Measurements from ENCODE around the gene FOXE1. TPM values are rescaled to one million over a fixed set of nuclear protein-coding genes. Genes with fewer than 3 reads are reported as not detected.

Gene FOXE1
- total RNA-seq, 1 experiment from 2014 or later: not detected

- CTCF ChIA-PET: interaction anchor here (0.6 to 1.2 kb wide), 2 partner anchors 25 to 93 kb away, joined by 3 to 4 read pairs; no protein-coding TSS in a partner anchor
- TF ChIP-seq CTCF (IDR thresholded peaks at IDR 0.05; ENCODE audit: unreplicated experiment): no peak
- H3K27me3 Mint-ChIP-seq (ENCODE audit: insufficient read depth, unreplicated experiment): peaks cover 41% of the 10 kb centered on the region
- no peaks in the 10 kb centered on the region for H3K9me3 Mint-ChIP-seq (ENCODE audit: unreplicated experiment)
- POLR2A ChIA-PET: interaction anchor here (0.7 kb wide), 1 partner anchor 74 kb away, joined by 3 read pairs; no protein-coding TSS in a partner anchor
- no peak overlapping the region for H3K27ac Mint-ChIP-seq (ENCODE audit: low read depth, unreplicated experiment)
- intact Hi-C loops (cut with micrococcal nuclease): no loop called here
- H3K4me3 Mint-ChIP-seq (ENCODE audit: unreplicated experiment): no peak overlapping the region
- H3K4me1 Mint-ChIP-seq (ENCODE audit: insufficient read depth, unreplicated experiment): peaks cover 7% of the 10 kb centered on the region
- peak; percentile 37 for DNase-seq (ENCODE audit: unreplicated experiment)
- no peaks in the 10 kb centered on the region for H3K36me3 Mint-ChIP-seq (ENCODE audit: insufficient read depth, unreplicated experiment)
- no TSS peak for BruUV-seq (replicated peaks)
Measured at GRCh38 chr9:97845130-97845529, 7.9 kb upstream of the FOXE1 start.

DNA sequence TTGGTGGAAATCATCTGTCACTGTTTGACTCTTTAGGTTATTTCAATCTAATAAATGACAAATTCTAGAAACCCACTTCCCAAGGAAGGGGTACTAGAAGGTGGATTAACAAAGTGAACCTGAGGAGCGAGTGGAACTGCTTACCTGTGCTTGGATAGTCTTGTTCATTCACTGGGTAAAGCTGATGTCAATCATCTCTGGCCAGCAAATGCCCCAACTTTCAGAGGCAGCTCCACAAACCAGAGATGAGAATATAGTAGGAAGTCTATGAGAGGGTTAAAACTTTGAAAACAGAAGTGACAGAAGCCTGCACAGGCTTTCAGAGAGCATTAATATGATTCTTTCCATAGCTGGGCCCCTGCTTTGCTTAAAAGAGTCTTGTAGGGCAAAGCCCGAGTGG, 7.3 kb upstream of the FOXE1 start:
- no peak for DNase-seq (ENCODE audit: unreplicated experiment)
- H3K36me3 Mint-ChIP-seq (ENCODE audit: insufficient read depth, unreplicated experiment): no peaks in the 10 kb centered on the region
- intact Hi-C loops (cut with micrococcal nuclease): no loop called here
- ChIA-PET POLR2A (interaction anchor here (0.9 kb wide), 1 partner anchor 333 kb away, joined by 3 read pairs; no protein-coding TSS in a partner anchor), CTCF (interaction anchor here (0.7 to 1.2 kb wide), 2 partner anchors 94 to 815 kb away, joined by 4 read pairs; no protein-coding TSS in a partner anchor)
- no TSS peak for BruUV-seq (replicated peaks)
- H3K27ac Mint-ChIP-seq (ENCODE audit: low read depth, unreplicated experiment): peak overlapping the region; percentile 4
- peaks cover 7% of the 10 kb centered on the region for H3K4me1 Mint-ChIP-seq (ENCODE audit: insufficient read depth, unreplicated experiment)
- no peaks in the 10 kb centered on the region for H3K9me3 Mint-ChIP-seq (ENCODE audit: unreplicated experiment)
- no peak for TF ChIP-seq CTCF (IDR thresholded peaks at IDR 0.05; ENCODE audit: unreplicated experiment)
- no peak overlapping the region for H3K4me3 Mint-ChIP-seq (ENCODE audit: unreplicated experiment)
- H3K27me3 Mint-ChIP-seq (ENCODE audit: insufficient read depth, unreplicated experiment): peaks cover 48% of the 10 kb centered on the region

DNA sequence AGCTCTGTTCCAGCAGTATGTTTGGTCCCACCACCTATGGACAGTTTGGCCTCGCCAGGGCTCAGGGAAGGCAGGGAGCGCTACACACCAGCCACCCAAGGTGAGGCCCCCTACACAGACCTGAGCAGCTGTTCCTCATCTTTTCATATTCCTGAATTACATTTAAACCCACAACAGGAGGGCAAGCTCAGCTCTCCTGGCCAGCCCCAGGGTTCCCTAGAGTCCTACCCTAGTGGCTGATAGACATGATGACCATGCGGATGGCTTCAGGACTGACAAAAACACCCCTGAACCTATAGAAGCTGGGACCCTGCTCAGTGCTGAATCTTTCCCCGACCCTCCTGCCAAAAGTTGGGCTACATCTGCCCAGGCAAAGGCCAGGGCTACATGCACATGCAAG, 6.7 kb upstream of the FOXE1 start:
- BruUV-seq (replicated peaks): no TSS peak
- intact Hi-C loops (cut with micrococcal nuclease): no loop called here
- CTCF ChIA-PET: interaction anchor here (0.7 kb wide), 1 partner anchor 814 kb away, joined by 4 read pairs; no protein-coding TSS in a partner anchor
- Mint-ChIP-seq H3K27ac (ENCODE audit: low read depth, unreplicated experiment) (peak overlapping the region; percentile 4), H3K4me3 (ENCODE audit: unreplicated experiment) (no peak overlapping the region), H3K27me3 (ENCODE audit: insufficient read depth, unreplicated experiment) (peaks cover 51% of the 10 kb centered on the region), H3K9me3 (ENCODE audit: unreplicated experiment) (no peaks in the 10 kb centered on the region), H3K4me1 (ENCODE audit: insufficient read depth, unreplicated experiment) (peaks cover 7% of the 10 kb centered on the region), H3K36me3 (ENCODE audit: insufficient read depth, unreplicated experiment) (no peaks in the 10 kb centered on the region)
- no peak for DNase-seq (ENCODE audit: unreplicated experiment)
- no peak for TF ChIP-seq CTCF (IDR thresholded peaks at IDR 0.05; ENCODE audit: unreplicated experiment)
- POLR2A ChIA-PET: interaction anchor here (0.9 kb wide), 1 partner anchor 332 kb away, joined by 3 read pairs; no protein-coding TSS in a partner anchor

DNA sequence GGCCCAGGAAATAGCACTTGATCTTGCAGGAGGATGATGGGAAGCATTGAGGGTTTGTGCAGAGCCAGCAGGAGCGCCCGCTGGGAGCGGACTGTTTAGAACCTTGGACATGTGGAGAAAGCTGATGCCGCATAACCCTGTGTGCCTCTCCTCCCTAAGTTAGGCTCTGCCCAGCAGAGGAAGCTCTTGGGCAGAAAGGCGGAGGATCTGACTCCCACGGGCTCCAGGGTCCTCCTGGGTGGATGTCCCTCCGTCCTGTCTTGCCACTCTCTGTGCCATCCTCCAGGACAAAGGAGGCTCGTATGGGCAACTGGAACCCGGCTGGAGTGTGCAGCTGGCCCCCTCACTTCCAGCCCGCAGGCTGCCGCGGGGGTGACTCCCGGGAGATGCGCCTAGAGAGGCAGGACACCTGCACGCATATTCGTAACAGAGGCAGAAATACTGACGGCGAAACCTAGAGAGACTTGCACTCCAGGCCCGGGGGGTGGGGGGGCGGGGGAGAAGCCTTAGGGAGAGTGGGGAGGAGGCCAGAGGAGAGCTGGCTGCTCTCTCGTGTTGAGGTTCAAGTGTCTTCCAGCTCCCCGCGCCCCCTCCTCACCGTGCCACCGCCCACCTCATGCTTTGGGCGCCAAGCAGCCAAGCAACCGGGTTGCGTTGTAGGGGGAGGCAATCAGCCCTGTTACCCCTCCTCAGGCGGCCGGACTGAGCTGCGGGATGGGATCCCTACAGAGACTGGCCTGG, 5.4 kb upstream of the FOXE1 start:
- BruUV-seq (replicated peaks): no TSS peak
- Mint-ChIP-seq H3K36me3 (ENCODE audit: insufficient read depth, unreplicated experiment) (no peaks in the 10 kb centered on the region), H3K4me1 (ENCODE audit: insufficient read depth, unreplicated experiment) (peaks cover 7% of the 10 kb centered on the region), H3K4me3 (ENCODE audit: unreplicated experiment) (no peak overlapping the region), H3K27me3 (ENCODE audit: insufficient read depth, unreplicated experiment) (peaks cover 51% of the 10 kb centered on the region), H3K9me3 (ENCODE audit: unreplicated experiment) (no peaks in the 10 kb centered on the region), H3K27ac (ENCODE audit: low read depth, unreplicated experiment) (no peak overlapping the region)
- DNase-seq (ENCODE audit: unreplicated experiment): no peak
- POLR2A ChIA-PET: interaction anchor here (0.6 kb wide), 1 partner anchor 364 kb away, joined by 3 read pairs; no protein-coding TSS in a partner anchor
- TF ChIP-seq CTCF (IDR thresholded peaks at IDR 0.05; ENCODE audit: unreplicated experiment): no peak
- intact Hi-C loops (cut with micrococcal nuclease): no loop called here
- CTCF ChIA-PET: no interaction called here
